ENCODE results near the gene MDH1.

MDH1 gene

DNA sequence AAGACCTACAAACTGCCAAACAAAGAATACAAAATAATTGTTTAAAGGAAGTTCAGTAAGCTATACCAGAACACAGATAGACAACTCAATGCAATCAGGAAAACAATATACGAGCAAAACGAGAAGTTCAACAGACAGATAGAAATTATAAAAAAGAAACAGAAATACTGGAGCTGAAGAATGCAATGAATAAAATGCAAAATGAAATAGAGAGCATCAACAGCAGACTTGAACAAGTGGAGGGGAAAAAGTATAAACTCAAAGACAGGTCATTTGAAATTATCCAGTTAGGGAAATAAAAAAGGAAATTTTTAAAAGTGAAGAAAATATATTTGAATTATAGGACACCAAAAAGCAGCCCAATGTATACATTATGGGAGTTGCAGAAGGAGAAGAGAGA, 43.6 kb downstream of the MDH1 start:
- H3K27me3 Mint-ChIP-seq (ENCODE audit: low read depth), result no peaks in the 10 kb centered on the region
- H3K36me3 Mint-ChIP-seq (ENCODE audit: low read depth), result no peaks in the 10 kb centered on the region
- H3K4me1 Mint-ChIP-seq, result no peaks in the 10 kb centered on the region
- no peak overlapping the region for H3K27ac Mint-ChIP-seq
- TF ChIP-seq, protein P1, sequence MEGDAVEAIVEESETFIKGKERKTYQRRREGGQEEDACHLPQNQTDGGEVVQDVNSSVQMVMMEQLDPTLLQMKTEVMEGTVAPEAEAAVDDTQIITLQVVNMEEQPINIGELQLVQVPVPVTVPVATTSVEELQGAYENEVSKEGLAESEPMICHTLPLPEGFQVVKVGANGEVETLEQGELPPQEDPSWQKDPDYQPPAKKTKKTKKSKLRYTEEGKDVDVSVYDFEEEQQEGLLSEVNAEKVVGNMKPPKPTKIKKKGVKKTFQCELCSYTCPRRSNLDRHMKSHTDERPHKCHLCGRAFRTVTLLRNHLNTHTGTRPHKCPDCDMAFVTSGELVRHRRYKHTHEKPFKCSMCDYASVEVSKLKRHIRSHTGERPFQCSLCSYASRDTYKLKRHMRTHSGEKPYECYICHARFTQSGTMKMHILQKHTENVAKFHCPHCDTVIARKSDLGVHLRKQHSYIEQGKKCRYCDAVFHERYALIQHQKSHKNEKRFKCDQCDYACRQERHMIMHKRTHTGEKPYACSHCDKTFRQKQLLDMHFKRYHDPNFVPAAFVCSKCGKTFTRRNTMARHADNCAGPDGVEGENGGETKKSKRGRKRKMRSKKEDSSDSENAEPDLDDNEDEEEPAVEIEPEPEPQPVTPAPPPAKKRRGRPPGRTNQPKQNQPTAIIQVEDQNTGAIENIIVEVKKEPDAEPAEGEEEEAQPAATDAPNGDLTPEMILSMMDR (IDR thresholded peaks at IDR 0.05; ENCODE audit: unreplicated experiment in 3 of 3), result no peak
- H3K9me3 Mint-ChIP-seq, result peaks cover 40% of the 10 kb centered on the region
- H3K4me3 Mint-ChIP-seq, result no peak overlapping the region

DNA sequence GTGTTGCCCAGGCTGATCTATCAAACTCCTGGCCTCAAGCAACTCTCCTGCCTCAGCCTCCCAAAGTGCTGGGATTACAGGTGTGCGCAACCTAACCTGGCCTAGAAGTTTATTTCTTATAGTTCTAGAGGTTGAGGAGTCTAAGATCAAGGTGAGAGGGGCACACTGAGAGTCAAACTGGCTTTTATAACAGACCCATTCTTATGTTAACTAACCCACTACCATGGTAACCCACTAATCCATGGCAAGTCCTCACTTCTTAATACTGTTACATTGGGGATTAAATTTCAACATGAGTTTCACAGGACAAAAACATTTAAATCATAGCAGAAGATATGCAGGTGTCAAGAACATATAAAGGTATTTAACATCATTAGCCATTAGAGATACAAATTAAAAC, 50.6 kb downstream of the MDH1 start:
- no peaks in the 10 kb centered on the region for H3K4me1 Mint-ChIP-seq
- no peak overlapping the region for H3K4me3 Mint-ChIP-seq
- TF ChIP-seq, protein P1 (IDR thresholded peaks at IDR 0.05; ENCODE audit: unreplicated experiment in 3 of 3), result no peak
- H3K36me3 Mint-ChIP-seq (ENCODE audit: low read depth), result no peaks in the 10 kb centered on the region
- H3K27me3 Mint-ChIP-seq (ENCODE audit: low read depth), result no peaks in the 10 kb centered on the region
- no peak overlapping the region for H3K27ac Mint-ChIP-seq
- peaks cover 25% of the 10 kb centered on the region for H3K9me3 Mint-ChIP-seq

DNA sequence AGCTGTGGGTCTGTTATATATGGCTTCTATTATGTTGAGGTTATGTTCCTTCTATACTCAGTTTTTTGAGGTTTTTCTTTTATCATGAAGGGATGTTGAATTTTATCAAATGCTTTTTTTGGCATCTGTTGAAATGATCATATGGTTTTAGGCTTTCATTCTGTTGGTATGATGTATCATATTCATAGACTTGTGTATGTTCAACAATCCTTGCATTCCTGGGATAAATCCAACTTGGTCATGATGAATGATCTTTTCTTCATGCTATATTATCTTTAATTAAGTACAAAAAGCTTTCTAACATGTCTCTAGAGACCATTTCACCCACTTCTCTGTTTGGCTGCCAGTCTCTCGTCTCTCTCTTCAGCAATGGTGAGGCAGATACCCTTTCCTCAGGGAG, 54.2 kb downstream of the MDH1 start:
- Mint-ChIP-seq H3K27me3 (ENCODE audit: low read depth) (no peaks in the 10 kb centered on the region), H3K4me3 (no peak overlapping the region), H3K36me3 (ENCODE audit: low read depth) (no peaks in the 10 kb centered on the region), H3K27ac (no peak overlapping the region), H3K9me3 (peaks cover 7% of the 10 kb centered on the region), H3K4me1 (no peaks in the 10 kb centered on the region)
- TF ChIP-seq, protein P1 (IDR thresholded peaks at IDR 0.05; ENCODE audit: unreplicated experiment in 3 of 3), result no peak

DNA sequence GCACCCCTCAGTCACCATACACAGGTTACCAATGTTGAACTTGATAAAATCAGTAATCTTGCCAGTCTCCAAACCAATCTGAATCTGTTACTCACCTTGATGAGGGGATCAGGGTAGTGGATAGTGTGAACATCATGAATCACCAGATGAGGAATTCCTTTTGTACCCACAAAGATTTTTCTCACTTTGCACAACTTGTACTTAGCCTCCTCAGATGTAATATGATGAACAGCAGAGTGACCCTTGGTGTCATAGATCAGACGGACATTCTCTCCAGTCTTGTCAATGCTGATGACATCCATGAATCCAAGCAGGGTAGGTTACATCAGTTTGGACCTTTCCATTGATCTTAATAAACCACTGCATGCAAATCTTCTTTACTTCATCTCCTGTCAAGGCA, 54.7 kb downstream of the MDH1 start:
- Mint-ChIP-seq H3K4me1 (no peaks in the 10 kb centered on the region), H3K4me3 (no peak overlapping the region), H3K27me3 (ENCODE audit: low read depth) (no peaks in the 10 kb centered on the region), H3K9me3 (peaks cover 7% of the 10 kb centered on the region), H3K36me3 (ENCODE audit: low read depth) (no peaks in the 10 kb centered on the region), H3K27ac (no peak overlapping the region)
- TF ChIP-seq, protein P1 (IDR thresholded peaks at IDR 0.05; ENCODE audit: unreplicated experiment in 3 of 3), result no peak

DNA sequence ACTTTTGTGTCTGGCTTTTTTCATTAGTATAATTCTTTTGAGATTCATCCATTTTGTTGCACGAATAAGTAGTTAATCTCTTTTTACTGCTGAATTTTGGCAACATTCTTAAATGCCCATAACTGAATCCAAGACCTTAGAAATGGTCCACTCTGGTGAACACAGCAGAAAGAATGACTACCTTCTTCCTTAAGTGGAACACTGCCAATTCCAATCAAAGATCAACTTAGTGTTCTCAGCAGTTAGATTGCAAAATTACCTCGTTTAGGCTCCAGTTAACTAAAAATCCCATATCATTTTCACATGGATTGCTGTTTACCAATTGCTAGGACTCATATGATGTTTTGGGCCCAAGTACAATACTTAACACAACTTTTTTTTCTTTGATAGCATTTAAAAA, 59.9 kb downstream of the MDH1 start:
- Mint-ChIP-seq H3K4me3 (no peak overlapping the region), H3K36me3 (ENCODE audit: low read depth) (no peaks in the 10 kb centered on the region), H3K9me3 (peaks cover 6% of the 10 kb centered on the region), H3K27me3 (ENCODE audit: low read depth) (no peaks in the 10 kb centered on the region), H3K4me1 (peaks cover 5% of the 10 kb centered on the region), H3K27ac (no peak overlapping the region)
- TF ChIP-seq, protein P1 (IDR thresholded peaks at IDR 0.05; ENCODE audit: unreplicated experiment in 3 of 3), result no peak

DNA sequence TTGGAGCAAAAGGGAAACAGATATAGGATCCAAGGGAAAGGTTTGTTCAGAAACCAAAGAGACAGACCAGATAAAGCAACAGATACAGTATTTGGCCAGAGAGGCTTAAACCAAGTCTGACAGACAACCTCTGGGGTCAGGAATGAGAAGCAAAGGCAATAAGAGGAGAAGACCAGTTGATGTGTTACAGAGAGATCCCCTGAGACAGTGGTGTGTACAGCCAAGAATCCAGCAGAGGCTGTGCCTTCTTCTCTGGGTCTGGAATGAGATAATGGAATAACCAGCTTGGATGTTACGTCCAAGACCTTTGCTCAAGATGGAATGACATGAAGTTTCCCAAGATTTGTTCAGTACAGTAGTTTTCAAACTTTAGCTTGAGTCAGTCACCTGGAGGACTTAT, 61.1 kb downstream of the MDH1 start:
- Mint-ChIP-seq H3K9me3 (peaks cover 8% of the 10 kb centered on the region), H3K36me3 (ENCODE audit: low read depth) (no peaks in the 10 kb centered on the region), H3K4me3 (no peak overlapping the region), H3K27ac (no peak overlapping the region), H3K27me3 (ENCODE audit: low read depth) (no peaks in the 10 kb centered on the region), H3K4me1 (peaks cover 5% of the 10 kb centered on the region)
- TF ChIP-seq, protein P1 (IDR thresholded peaks at IDR 0.05; ENCODE audit: unreplicated experiment in 3 of 3), result no peak

Data from nephron (organoid).